ENCODE data around the gene TYSND1.

DNA sequence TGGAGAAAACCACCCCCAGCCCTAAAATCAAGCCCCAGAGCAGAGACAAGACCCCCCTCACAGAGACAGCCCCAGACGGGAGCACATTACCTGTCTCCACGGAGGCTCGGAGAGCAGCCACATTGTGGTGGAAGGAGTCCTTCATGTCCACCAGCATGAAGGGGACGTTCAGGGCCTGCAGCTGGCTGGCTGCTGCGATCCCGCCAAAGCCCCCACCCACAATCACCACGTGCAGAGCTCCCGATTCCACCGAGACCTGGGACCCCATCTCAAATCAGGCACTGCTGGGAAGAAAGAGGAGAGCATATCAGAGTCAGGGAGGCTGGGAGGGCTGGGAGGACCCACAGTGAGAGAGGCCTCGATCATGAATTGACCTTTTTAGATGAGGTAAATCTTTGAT lies 22.7 kb downstream of the TYSND1 start:
- TF ChIP-seq, protein P1, sequence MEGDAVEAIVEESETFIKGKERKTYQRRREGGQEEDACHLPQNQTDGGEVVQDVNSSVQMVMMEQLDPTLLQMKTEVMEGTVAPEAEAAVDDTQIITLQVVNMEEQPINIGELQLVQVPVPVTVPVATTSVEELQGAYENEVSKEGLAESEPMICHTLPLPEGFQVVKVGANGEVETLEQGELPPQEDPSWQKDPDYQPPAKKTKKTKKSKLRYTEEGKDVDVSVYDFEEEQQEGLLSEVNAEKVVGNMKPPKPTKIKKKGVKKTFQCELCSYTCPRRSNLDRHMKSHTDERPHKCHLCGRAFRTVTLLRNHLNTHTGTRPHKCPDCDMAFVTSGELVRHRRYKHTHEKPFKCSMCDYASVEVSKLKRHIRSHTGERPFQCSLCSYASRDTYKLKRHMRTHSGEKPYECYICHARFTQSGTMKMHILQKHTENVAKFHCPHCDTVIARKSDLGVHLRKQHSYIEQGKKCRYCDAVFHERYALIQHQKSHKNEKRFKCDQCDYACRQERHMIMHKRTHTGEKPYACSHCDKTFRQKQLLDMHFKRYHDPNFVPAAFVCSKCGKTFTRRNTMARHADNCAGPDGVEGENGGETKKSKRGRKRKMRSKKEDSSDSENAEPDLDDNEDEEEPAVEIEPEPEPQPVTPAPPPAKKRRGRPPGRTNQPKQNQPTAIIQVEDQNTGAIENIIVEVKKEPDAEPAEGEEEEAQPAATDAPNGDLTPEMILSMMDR (IDR thresholded peaks at IDR 0.05; ENCODE audit: low read depth, low read length): no peak
- TF ChIP-seq MYC (IDR thresholded peaks at IDR 0.05; ENCODE audit: low read depth, low read length) (no peak), POLR2A (IDR thresholded peaks at IDR 0.05; ENCODE audit: extremely low read depth, insufficient read length) (no peak)
- TF ChIP-seq, protein P2, sequence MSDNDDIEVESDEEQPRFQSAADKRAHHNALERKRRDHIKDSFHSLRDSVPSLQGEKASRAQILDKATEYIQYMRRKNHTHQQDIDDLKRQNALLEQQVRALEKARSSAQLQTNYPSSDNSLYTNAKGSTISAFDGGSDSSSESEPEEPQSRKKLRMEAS (IDR thresholded peaks at IDR 0.05; ENCODE audit: low read depth, low read length): no peak
